ENCODE data around the gene AAGAB. TPM values are rescaled to one million over a fixed set of nuclear protein-coding genes. Genes with fewer than 3 reads are reported as not detected.

Gene AAGAB
- total RNA-seq, 1 donor from 2014 or later = 90.8 TPM

DNA sequence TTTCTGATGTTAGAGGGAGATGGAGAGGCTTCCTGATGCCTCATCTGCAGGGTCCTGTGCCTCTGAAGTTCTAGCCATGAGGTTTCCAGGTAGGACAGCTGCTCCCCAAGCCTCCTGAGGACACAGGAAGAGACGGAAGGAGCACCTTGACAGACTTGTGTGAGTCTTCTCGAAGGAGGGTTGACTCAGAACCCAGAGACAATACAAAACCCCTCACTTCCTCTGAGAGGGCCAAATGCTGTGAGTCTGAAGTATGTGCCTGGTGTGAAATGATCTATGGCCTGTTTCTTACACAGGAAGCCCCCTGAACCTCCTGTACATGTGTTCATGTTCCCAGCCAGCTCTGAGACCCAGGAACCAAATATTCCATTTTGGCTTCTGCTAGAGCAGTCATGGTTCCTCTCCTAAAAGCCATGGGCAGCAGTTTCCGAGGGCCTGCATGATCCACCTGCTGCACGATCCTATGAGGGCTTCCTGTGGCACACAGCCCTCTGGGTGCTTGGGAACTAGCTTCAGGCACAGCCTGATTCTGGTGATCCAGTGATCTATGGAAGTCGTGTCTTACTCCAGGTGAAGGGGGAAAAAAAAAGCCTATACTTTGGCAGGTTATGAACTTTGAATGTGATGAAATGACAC lies 62.2 kb downstream of the AAGAB start:
- DNase-seq (ENCODE audit: low read depth) (no peak), FAIRE-seq (no peak)
- Histone ChIP-seq H3K27me3 (ENCODE audit: control insufficient read depth, insufficient read depth, low read length) (no peaks in the 10 kb centered on the region), H3K36me3 (ENCODE audit: control insufficient read depth, insufficient read depth, low read length) (peaks cover 23% of the 10 kb centered on the region), H3K4me3 (ENCODE audit: low read depth, low read length) (no peak overlapping the region)
- TF ChIP-seq, protein P1, sequence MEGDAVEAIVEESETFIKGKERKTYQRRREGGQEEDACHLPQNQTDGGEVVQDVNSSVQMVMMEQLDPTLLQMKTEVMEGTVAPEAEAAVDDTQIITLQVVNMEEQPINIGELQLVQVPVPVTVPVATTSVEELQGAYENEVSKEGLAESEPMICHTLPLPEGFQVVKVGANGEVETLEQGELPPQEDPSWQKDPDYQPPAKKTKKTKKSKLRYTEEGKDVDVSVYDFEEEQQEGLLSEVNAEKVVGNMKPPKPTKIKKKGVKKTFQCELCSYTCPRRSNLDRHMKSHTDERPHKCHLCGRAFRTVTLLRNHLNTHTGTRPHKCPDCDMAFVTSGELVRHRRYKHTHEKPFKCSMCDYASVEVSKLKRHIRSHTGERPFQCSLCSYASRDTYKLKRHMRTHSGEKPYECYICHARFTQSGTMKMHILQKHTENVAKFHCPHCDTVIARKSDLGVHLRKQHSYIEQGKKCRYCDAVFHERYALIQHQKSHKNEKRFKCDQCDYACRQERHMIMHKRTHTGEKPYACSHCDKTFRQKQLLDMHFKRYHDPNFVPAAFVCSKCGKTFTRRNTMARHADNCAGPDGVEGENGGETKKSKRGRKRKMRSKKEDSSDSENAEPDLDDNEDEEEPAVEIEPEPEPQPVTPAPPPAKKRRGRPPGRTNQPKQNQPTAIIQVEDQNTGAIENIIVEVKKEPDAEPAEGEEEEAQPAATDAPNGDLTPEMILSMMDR (IDR thresholded peaks at IDR 0.05; ENCODE audit: insufficient read depth, low read length, severe bottlenecking) = no peak

- Histone ChIP-seq H3K36me3 (ENCODE audit: control insufficient read depth, insufficient read depth, low read length) (peaks cover 33% of the 10 kb centered on the region), H3K27me3 (ENCODE audit: control insufficient read depth, insufficient read depth, low read length) (no peaks in the 10 kb centered on the region)
These were observed 63.6 kb downstream of the AAGAB start for GRCh38 chr15:67190813-67191212.

DNA sequence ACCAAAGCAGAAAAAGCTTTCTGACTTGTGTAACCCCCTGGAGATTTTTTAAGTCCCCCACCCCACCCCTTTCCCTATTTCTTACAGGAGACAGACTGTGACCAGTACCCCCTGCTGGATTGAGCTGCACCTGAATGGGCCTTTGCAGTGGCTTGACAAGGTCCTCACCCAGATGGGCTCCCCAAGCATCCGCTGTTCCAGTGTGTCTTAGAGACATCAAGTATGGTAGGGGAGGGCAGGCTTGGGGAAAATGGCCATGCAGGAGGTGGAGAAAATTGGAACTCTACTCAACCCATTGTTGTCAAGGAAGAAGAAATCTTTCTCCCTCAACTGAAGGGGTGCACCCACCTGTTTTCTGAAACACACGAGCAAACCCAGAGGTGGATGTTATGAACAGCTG lies 64.1 kb downstream of the AAGAB start:
- TF ChIP-seq, protein P1 (IDR thresholded peaks at IDR 0.05; ENCODE audit: insufficient read depth, low read length, severe bottlenecking) = no peak
- H3K4me3 ChIP-seq (ENCODE audit: low read depth, low read length) = no peak overlapping the region
- H3K36me3 ChIP-seq (ENCODE audit: control insufficient read depth, insufficient read depth, low read length) = peaks cover 36% of the 10 kb centered on the region
- no peak for DNase-seq (ENCODE audit: low read depth)
- no peak for FAIRE-seq
- no peaks in the 10 kb centered on the region for H3K27me3 ChIP-seq (ENCODE audit: control insufficient read depth, insufficient read depth, low read length)

More at GRCh38 chr15:67190813-67191212, 63.6 kb downstream of the AAGAB start:
- H3K4me3 ChIP-seq (ENCODE audit: low read depth, low read length) = no peak overlapping the region
- DNase-seq (ENCODE audit: low read depth) (no peak), FAIRE-seq (no peak)
- TF ChIP-seq, protein P1 (IDR thresholded peaks at IDR 0.05; ENCODE audit: insufficient read depth, low read length, severe bottlenecking) = no peak

GRCh38 chr15:67189326-67190051 lies 65.0 kb downstream of the AAGAB start:
- Histone ChIP-seq H3K27me3 (ENCODE audit: control insufficient read depth, insufficient read depth, low read length) (no peaks in the 10 kb centered on the region), H3K4me3 (ENCODE audit: low read depth, low read length) (no peak overlapping the region), H3K36me3 (ENCODE audit: control insufficient read depth, insufficient read depth, low read length) (peaks cover 44% of the 10 kb centered on the region)
- TF ChIP-seq, protein P1 (IDR thresholded peaks at IDR 0.05; ENCODE audit: insufficient read depth, low read length, severe bottlenecking) = no peak
- DNase-seq (ENCODE audit: low read depth) = no peak
- no peak for FAIRE-seq

DNA sequence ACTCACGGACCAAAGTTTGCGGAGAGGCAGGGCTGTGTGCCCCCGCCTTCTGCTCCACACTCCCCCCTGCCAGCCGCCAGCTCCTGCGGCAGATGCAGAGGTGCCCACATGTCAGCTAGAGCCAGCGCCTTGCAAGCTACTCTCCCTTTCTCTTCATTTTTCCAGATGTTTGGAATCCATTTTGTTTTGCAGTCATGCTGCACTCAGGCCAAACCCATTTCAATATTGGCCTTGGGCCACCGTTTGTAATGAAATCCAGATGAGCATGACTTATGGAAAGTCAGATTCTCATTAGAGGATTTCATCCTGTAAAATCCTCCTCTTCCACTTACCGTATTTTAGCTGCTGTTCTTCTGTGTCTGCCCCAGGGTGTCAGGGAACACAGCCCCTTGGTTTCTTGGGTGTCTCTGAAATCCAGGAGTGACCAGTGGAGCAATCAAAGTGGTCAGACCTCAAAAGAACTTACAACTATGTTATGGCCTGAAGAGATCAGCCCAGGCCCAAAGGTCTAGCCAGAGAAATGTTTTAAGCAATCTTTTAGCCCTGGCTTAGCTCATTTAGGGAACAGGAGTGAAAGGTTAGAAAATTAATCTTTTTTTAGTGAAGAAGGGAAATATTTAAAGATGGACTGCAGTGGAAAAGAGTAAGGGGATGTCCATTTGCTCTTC lies 65.8 kb downstream of the AAGAB start:
- FAIRE-seq (no peak), DNase-seq (ENCODE audit: low read depth) (no peak)
- TF ChIP-seq, protein P1 (IDR thresholded peaks at IDR 0.05; ENCODE audit: insufficient read depth, low read length, severe bottlenecking) = no peak
- Histone ChIP-seq H3K36me3 (ENCODE audit: control insufficient read depth, insufficient read depth, low read length) (peaks cover 47% of the 10 kb centered on the region), H3K4me3 (ENCODE audit: low read depth, low read length) (no peak overlapping the region), H3K27me3 (ENCODE audit: control insufficient read depth, insufficient read depth, low read length) (no peaks in the 10 kb centered on the region)

All from bronchial epithelial cell (primary cell).